ENCODE data around the gene SMAD2. TPM values are rescaled to one million over a fixed set of nuclear protein-coding genes. Genes with fewer than 3 reads are reported as not detected.

The SMAD2 gene
- total RNA-seq, 1 donor from 2014 or later = 28.5 TPM

GRCh38 chr18:47929681-47930198 lies 719 bp downstream of the SMAD2 start:
- Histone ChIP-seq H3K4me1 (peaks cover 48% of the 10 kb centered on the region), H3K9me3 (no peaks in the 10 kb centered on the region), H3K36me3 (no peaks in the 10 kb centered on the region), H3K27me3 (no peaks in the 10 kb centered on the region), H3K4me3 (peak overlapping the region; percentile 61 to 89), H3K27ac (peak overlapping the region; percentile 97)
- no peak for TF ChIP-seq POLR2AphosphoS5 (IDR thresholded peaks at IDR 0.05; ENCODE audit: insufficient read depth in 1 of 2, low read depth in 1 of 2)
- TF ChIP-seq CTCF (IDR thresholded peaks at IDR 0.05) = no peak
- no peak for TF ChIP-seq POLR2A (IDR thresholded peaks at IDR 0.05)
- intact Hi-C loops (cut with DNase I) = no loop called here
- DNase-seq (ENCODE audit: extremely low spot score in 2 of 2) = no peak

GRCh38 chr18:47928466-47928865 lies 2.0 kb downstream of the SMAD2 start:
- H3K9me3 ChIP-seq = no peaks in the 10 kb centered on the region
- peaks cover 54% of the 10 kb centered on the region for H3K4me1 ChIP-seq
- DNase-seq (ENCODE audit: extremely low spot score in 2 of 2) = no peak
- TF ChIP-seq POLR2AphosphoS5 (IDR thresholded peaks at IDR 0.05; ENCODE audit: insufficient read depth in 1 of 2, low read depth in 1 of 2) (no peak), CTCF (IDR thresholded peaks at IDR 0.05) (no peak), POLR2A (IDR thresholded peaks at IDR 0.05) (no peak)
- H3K36me3 ChIP-seq = no peaks in the 10 kb centered on the region
- intact Hi-C loops (cut with DNase I) = no loop called here
- H3K27ac ChIP-seq = no peak overlapping the region
- no peaks in the 10 kb centered on the region for H3K27me3 ChIP-seq
- H3K4me3 ChIP-seq = peak overlapping the region in 1 of 2 donors; percentile 89

- TF ChIP-seq CTCF (IDR thresholded peaks at IDR 0.05) = no peak
- no peak for TF ChIP-seq POLR2A (IDR thresholded peaks at IDR 0.05)
- TF ChIP-seq POLR2AphosphoS5 (IDR thresholded peaks at IDR 0.05; ENCODE audit: insufficient read depth in 1 of 2, low read depth in 1 of 2) = no peak
- Histone ChIP-seq H3K27ac (no peak overlapping the region), H3K4me1 (peaks cover 73% of the 10 kb centered on the region), H3K36me3 (no peaks in the 10 kb centered on the region), H3K27me3 (no peaks in the 10 kb centered on the region), H3K9me3 (no peaks in the 10 kb centered on the region), H3K4me3 (no peak overlapping the region)
- intact Hi-C loops (cut with DNase I) = no loop called here
- DNase-seq (ENCODE audit: extremely low spot score in 2 of 2) = no peak
These were observed 4.2 kb downstream of the SMAD2 start for GRCh38 chr18:47926101-47926850.

- no peak for TF ChIP-seq CTCF (IDR thresholded peaks at IDR 0.05)
- TF ChIP-seq POLR2AphosphoS5 (IDR thresholded peaks at IDR 0.05; ENCODE audit: insufficient read depth in 1 of 2, low read depth in 1 of 2) = no peak
- TF ChIP-seq POLR2A (IDR thresholded peaks at IDR 0.05) = no peak
- intact Hi-C loops (cut with DNase I) = no loop called here
- no peaks in the 10 kb centered on the region for H3K27me3 ChIP-seq
- no peak overlapping the region for H3K4me3 ChIP-seq
- H3K9me3 ChIP-seq = no peaks in the 10 kb centered on the region
- no peaks in the 10 kb centered on the region for H3K36me3 ChIP-seq
- no peak for DNase-seq (ENCODE audit: extremely low spot score in 2 of 2)
- peaks cover 43% of the 10 kb centered on the region for H3K4me1 ChIP-seq
- no peak overlapping the region for H3K27ac ChIP-seq
These were observed 10.5 kb downstream of the SMAD2 start for GRCh38 chr18:47919916-47920315.
